Gastroesophageal sphincter (tissue), 4 donors: ENCODE data around the gene TRIM69. TPM values are rescaled to one million over a fixed set of nuclear protein-coding genes. Genes with fewer than 3 reads are reported as not detected.

ENCODE experiments used
- ATAC-seq: fragments of 150-250 bp; one replicate; pipeline ENCODE4 v1.9.1; 2016; ENCODE audit warnings: mild to moderate bottlenecking, moderate library complexity
- H3K27ac ChIP-seq, 4 donors: fragments of 200-600 bp; sonication (generic) in 3 of 4; 1 replicate in 3 of 4; 2 replicates in 1 of 4; pipeline ENCODE4 v1.5.1; 2016 to 2019
- H3K27me3 ChIP-seq: fragments of 200-600 bp; sonication (generic); one replicate; pipeline ENCODE4 v1.5.1; 2019
- H3K36me3 ChIP-seq, 2 donors: fragments of 200-600 bp; sonication (generic); one replicate each; pipeline ENCODE4 v1.5.1; 2019; ENCODE audit warnings: control low read depth in 1 of 2
- H3K4me1 ChIP-seq, 3 donors: fragments of 200-600 bp; sonication (generic); 1 replicate in 2 of 3; 2 replicates in 1 of 3; pipeline ENCODE4 v1.5.1; 2016 to 2019; ENCODE audit warnings: control low read depth in 2 of 3
- H3K4me3 ChIP-seq, 2 donors: fragments of 200-600 bp; sonication (generic); one replicate each; pipeline ENCODE4 v1.5.1; 2019; ENCODE audit warnings: mild to moderate bottlenecking in 1 of 2, moderate library complexity in 1 of 2
- H3K9me3 ChIP-seq, 3 donors: fragments of 200-600 bp; sonication (generic); one replicate each; pipeline ENCODE4 v1.5.1; 2017 to 2019; ENCODE audit warnings: control low read depth in 2 of 3
- EP300 ChIP-seq: sonication (generic); formaldehyde crosslinking; IDR thresholded peaks from one replicate; pipeline ENCODE4 v1.6.1; 2017; ENCODE audit warnings: antibody characterized with exemption, mild to moderate bottlenecking
- POLR2A ChIP-seq, 2 donors: fragments of 450-650 bp; IDR thresholded peaks; one replicate each; pipeline ENCODE4 v1.6.1; 2017; ENCODE audit warnings: antibody characterized with exemption in 2 of 2, mild to moderate bottlenecking in 2 of 2, moderate library complexity in 1 of 2
- POLR2AphosphoS5 ChIP-seq: sonication (generic); formaldehyde crosslinking; IDR thresholded peaks from one replicate; pipeline ENCODE4 v1.6.1; 2017; ENCODE audit warnings: antibody characterized with exemption
- WGBS, 2 donors: methylation state at CpG; one replicate each; pipeline ENCODE4 v1.1.5; 2018; ENCODE audit warnings: low coverage in 1 of 2; 5-methylcytosine and 5-hydroxymethylcytosine counted together
- total RNA-seq, 4 donors: library from RNA; depleted of rRNA; stranded (reverse); fragments of >200 nt; gene quantifications; one replicate each; pipeline ENCODE4 v1.1.0, GENCODE V29; 2016
- TF ChIP-seq, protein P1 (sequence below), 4 experiments: fragments of 200-600 bp in 2 of 4; fragments of 450-650 bp in 2 of 4; sonication (generic) in 1 of 4; IDR thresholded peaks; one replicate each; pipeline ENCODE4 v1.5.1; 2017 to 2019; ENCODE audit warnings: antibody characterized with exemption in 4 of 4, mild to moderate bottlenecking in 2 of 4, moderate library complexity in 2 of 4

Gene TRIM69
- total RNA-seq, 4 donors from 2014 or later: 22.9 to 31.1 (median 24.3) TPM

DNA sequence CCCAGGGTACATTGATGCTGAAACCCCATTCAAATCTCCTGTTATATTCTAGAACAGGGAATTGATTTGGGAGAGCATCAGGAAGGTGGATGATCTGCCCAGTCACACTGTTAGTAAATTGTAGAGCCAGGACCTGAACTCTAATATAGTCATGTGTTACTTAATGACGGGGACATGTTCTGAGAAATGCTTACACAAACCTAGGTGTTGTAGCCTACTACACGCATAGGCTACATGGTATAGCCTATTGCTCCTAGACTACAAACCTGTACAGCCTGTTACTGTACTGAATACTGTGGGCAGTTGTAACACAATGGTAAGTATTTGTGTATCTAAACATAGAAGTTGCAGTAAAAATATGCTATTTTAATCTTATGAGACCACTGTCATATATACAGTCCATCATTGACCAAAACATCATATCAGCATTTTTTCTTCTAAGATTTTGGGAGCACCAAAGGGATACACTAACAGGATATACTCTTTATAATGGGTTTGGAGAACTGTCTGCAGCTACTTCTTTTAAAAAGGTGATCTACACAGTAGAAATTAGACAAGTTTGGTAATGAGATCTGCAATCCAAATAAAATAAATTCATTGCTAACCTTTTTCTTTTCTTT is 19.2 kb upstream of the TRIM69 start:
- Histone ChIP-seq H3K4me3 (no peak overlapping the region), H3K4me1 (peaks cover 0 to 39% (median 12%) of the 10 kb centered on the region in 3 donors), H3K36me3 (peaks cover 0 to 46% of the 10 kb centered on the region in 2 donors), H3K9me3 (no peaks in the 10 kb centered on the region), H3K27me3 (no peaks in the 10 kb centered on the region), H3K27ac (no peak overlapping the region)
- 87 to 100% methylated on average over 1 to 2 of the region's 2 CpGs for WGBS, 2 donors
- no peak for ATAC-seq
- no peak for TF ChIP-seq POLR2A (IDR thresholded peaks at IDR 0.05)
- no peak for TF ChIP-seq POLR2AphosphoS5
- no peak for TF ChIP-seq EP300
- TF ChIP-seq, protein P1, sequence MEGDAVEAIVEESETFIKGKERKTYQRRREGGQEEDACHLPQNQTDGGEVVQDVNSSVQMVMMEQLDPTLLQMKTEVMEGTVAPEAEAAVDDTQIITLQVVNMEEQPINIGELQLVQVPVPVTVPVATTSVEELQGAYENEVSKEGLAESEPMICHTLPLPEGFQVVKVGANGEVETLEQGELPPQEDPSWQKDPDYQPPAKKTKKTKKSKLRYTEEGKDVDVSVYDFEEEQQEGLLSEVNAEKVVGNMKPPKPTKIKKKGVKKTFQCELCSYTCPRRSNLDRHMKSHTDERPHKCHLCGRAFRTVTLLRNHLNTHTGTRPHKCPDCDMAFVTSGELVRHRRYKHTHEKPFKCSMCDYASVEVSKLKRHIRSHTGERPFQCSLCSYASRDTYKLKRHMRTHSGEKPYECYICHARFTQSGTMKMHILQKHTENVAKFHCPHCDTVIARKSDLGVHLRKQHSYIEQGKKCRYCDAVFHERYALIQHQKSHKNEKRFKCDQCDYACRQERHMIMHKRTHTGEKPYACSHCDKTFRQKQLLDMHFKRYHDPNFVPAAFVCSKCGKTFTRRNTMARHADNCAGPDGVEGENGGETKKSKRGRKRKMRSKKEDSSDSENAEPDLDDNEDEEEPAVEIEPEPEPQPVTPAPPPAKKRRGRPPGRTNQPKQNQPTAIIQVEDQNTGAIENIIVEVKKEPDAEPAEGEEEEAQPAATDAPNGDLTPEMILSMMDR (IDR thresholded peaks at IDR 0.05): no peak

DNA sequence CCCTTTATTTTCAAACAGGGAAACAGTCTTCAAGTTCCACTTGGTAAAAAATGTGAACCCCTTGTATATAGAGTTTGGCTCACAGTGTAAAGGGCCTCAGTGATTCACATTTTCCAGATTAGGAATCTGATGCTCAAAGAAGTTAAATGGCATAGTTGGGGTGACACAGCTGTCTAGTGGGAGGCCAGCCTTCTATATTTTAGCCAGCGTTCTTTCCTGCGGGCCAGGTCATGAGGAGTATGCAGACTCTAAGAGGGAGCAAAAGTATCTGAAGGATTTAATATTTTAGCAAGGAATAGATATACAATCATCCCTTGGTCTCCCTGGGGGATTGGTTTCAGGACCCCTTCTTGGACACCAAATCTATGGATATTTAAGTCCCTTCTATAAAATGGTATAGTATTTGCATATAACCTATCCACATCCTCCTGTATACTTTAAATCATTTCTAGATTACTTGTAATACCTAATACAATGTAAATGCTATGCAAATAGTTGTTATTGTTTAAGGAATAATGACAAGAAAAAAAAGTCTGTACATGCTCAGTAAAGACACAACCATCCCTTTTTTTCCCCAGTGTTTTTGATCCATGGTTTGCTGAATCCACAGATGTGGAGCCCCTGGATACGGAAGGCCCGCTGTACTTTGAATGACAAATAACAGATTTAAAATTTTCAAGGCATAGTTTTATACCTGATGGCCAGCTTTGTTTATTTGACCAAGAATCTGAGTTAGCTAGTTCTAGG is 18.0 kb upstream of the TRIM69 start:
- H3K9me3 ChIP-seq: no peaks in the 10 kb centered on the region
- 60 to 92% methylated on average over 3 to 4 of the region's 4 CpGs for WGBS, 2 donors
- no peak overlapping the region for H3K4me3 ChIP-seq
- H3K4me1 ChIP-seq: peaks cover 0 to 31% (median 12%) of the 10 kb centered on the region in 3 donors
- H3K36me3 ChIP-seq: peaks cover 0 to 46% of the 10 kb centered on the region in 2 donors
- TF ChIP-seq, protein P1 (IDR thresholded peaks at IDR 0.05): no peak
- TF ChIP-seq POLR2A (IDR thresholded peaks at IDR 0.05) (no peak), EP300 (no peak), POLR2AphosphoS5 (no peak)
- H3K27me3 ChIP-seq: no peaks in the 10 kb centered on the region
- no peak for ATAC-seq
- no peak overlapping the region for H3K27ac ChIP-seq

DNA sequence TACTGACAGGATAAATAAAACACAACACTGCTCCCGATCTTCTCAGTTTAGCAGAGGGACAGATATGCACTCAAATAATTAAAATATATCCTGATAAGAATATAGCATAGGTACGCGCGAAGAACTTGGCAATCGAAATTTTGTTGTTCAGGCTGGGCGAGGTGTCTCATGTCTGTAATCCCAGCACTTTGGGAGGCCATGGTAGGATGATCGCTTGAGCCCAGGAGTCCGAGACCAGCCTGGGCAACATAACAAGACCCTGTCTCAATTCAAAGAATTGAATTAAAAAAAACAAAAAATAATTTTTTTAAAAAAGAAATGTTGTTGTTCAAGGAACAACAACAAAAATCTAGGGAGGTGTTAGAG is 17.4 kb upstream of the TRIM69 start:
- peaks cover 0 to 46% of the 10 kb centered on the region in 2 donors for H3K36me3 ChIP-seq
- TF ChIP-seq, protein P1 (IDR thresholded peaks at IDR 0.05): no peak
- TF ChIP-seq EP300 (no peak), POLR2AphosphoS5 (no peak), POLR2A (IDR thresholded peaks at IDR 0.05) (no peak)
- H3K9me3 ChIP-seq: no peaks in the 10 kb centered on the region
- 84 to 88% methylated on average over 5 to 8 of the region's 8 CpGs for WGBS, 2 donors
- H3K27me3 ChIP-seq: no peaks in the 10 kb centered on the region
- peaks cover 0 to 26% (median 12%) of the 10 kb centered on the region in 3 donors for H3K4me1 ChIP-seq
- no peak overlapping the region for H3K4me3 ChIP-seq
- ATAC-seq: no peak
- no peak overlapping the region for H3K27ac ChIP-seq

DNA sequence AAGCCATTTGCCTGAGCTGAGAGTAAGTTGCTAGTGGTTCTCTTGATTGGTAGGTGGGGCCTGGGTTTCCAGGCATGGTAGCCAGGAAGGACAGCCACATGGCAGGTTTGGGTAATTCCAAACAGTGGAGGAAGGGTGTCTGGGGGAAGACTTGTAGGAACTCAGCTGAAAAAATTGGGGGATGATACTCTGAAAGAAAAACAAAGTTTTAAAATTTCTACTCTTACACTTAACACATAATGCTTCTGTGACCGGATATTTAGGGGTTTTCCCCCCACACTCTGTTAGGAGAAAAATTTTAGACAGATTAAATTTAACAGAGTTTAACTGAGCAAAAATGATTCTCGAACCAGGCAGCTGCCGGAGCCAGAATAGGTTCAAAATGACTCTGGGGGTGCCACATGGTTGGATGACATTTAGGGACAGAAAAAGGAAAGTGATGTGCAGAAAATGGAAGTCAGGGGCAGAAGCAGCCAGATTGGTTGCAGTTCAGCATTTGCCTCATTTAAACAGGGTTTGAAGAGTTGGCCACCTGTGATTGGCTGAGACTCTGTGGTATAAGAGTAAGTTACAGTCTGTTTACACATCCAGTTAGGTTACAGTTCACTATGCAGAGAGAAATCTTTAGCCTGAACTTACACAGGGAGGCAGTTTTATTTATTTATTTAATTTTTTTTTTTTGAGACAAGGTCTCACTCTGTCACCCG is 16.9 kb upstream of the TRIM69 start:
- Histone ChIP-seq H3K36me3 (peaks cover 0 to 46% of the 10 kb centered on the region in 2 donors), H3K27me3 (no peaks in the 10 kb centered on the region), H3K27ac (peak overlapping the region in 1 of 4 donors; percentile 9), H3K9me3 (no peaks in the 10 kb centered on the region), H3K4me1 (peaks cover 0 to 20% (median 8%) of the 10 kb centered on the region in 3 donors), H3K4me3 (no peak overlapping the region)
- ATAC-seq: no peak
- WGBS, 2 donors: 68 to 69% methylated on average over 4 of the region's 4 CpGs
- TF ChIP-seq EP300 (no peak), POLR2AphosphoS5 (peak; percentile 0)
- TF ChIP-seq, protein P1 (IDR thresholded peaks at IDR 0.05): no peak
